ENCODE measurements around the gene MADD. TPM values are rescaled to one million over a fixed set of nuclear protein-coding genes. Genes with fewer than 3 reads are reported as not detected.

MADD gene
- total RNA-seq, 2 experiments from 2014 or later = 96.3 to 98.4 TPM

GRCh38 chr11:47342854-47343253 lies 72.9 kb downstream of the MADD start:
- no peak for ATAC-seq
- H3K4me1 Mint-ChIP-seq (ENCODE audit: low read depth) = no peaks in the 10 kb centered on the region
- no peak overlapping the region for H3K27ac Mint-ChIP-seq

GRCh38 chr11:47345890-47346563 lies 76.1 kb downstream of the MADD start:
- H3K9me3 Mint-ChIP-seq (ENCODE audit: insufficient read depth) = no peaks in the 10 kb centered on the region
- DNase-seq = no peak
- no peak for ATAC-seq
- no peak overlapping the region for H3K4me3 Mint-ChIP-seq
- ChIA-PET POLR2A (no interaction called here), CTCF (no interaction called here)
- no peaks in the 10 kb centered on the region for H3K4me1 Mint-ChIP-seq (ENCODE audit: low read depth)
- no peaks in the 10 kb centered on the region for H3K36me3 Mint-ChIP-seq (ENCODE audit: low read depth)
- H3K27me3 Mint-ChIP-seq (ENCODE audit: low read depth) = no peaks in the 10 kb centered on the region
- no peak overlapping the region for H3K27ac Mint-ChIP-seq

More at GRCh38 chr11:47342854-47343253, 72.9 kb downstream of the MADD start:
- no peaks in the 10 kb centered on the region for H3K36me3 Mint-ChIP-seq (ENCODE audit: low read depth)
- DNase-seq = no peak
- no peaks in the 10 kb centered on the region for H3K27me3 Mint-ChIP-seq (ENCODE audit: low read depth)
- H3K9me3 Mint-ChIP-seq (ENCODE audit: insufficient read depth) = no peaks in the 10 kb centered on the region
- ChIA-PET POLR2A (no interaction called here), CTCF (interaction anchor here (2.4 kb wide), 1 partner anchor 31 kb away, joined by 6 read pairs; no protein-coding TSS in a partner anchor)
- no peak overlapping the region for H3K4me3 Mint-ChIP-seq

- Mint-ChIP-seq H3K4me3 (no peak overlapping the region), H3K27me3 (ENCODE audit: low read depth) (no peaks in the 10 kb centered on the region), H3K36me3 (ENCODE audit: low read depth) (no peaks in the 10 kb centered on the region), H3K4me1 (ENCODE audit: low read depth) (no peaks in the 10 kb centered on the region), H3K9me3 (ENCODE audit: insufficient read depth) (no peaks in the 10 kb centered on the region), H3K27ac (no peak overlapping the region)
- ATAC-seq = no peak
- ChIA-PET CTCF (no interaction called here), POLR2A (no interaction called here)
- no peak for DNase-seq
Measured at GRCh38 chr11:47347137-47347536, 77.2 kb downstream of the MADD start.

DNA sequence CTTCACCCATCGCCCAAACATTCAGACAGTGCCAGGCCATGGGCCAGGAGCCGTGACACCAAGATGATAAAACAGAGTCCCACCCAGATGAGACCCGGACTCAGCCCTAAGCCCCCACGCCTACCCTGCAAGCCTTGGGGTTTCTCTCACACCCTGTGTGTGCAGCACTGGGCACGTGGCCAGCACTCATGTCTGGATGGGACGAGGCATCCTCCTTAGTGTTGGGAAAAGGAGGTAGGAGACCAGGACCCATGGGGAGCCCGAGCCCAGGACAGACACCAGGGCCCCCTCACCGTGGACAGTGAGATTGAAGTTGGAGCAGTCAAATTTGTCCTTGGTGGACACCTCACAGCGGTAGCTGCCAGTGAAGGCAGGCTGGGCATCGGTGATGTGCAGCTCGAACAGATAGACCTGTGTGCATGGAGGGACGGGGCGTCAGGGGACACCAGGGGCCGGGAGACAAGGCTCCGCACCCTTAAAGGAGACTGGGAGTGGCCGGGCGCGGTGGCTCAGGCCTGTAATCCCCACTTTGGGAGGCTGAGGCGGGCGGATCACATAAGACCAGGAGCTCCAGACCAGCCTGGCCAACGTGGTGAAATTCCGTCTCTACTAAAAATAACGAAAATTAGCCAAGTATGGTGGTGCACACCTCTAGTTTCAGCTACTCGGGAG lies 78.3 kb downstream of the MADD start:
- no peaks in the 10 kb centered on the region for H3K36me3 Mint-ChIP-seq (ENCODE audit: low read depth)
- no peak for ATAC-seq
- no peak overlapping the region for H3K27ac Mint-ChIP-seq
- H3K4me1 Mint-ChIP-seq (ENCODE audit: low read depth) = no peaks in the 10 kb centered on the region
- no peak for DNase-seq
- H3K9me3 Mint-ChIP-seq (ENCODE audit: insufficient read depth) = no peaks in the 10 kb centered on the region
- H3K4me3 Mint-ChIP-seq = no peak overlapping the region
- no peaks in the 10 kb centered on the region for H3K27me3 Mint-ChIP-seq (ENCODE audit: low read depth)
- ChIA-PET POLR2A (no interaction called here), CTCF (interaction anchor here (1.6 kb wide), 1 partner anchor 26 kb away, joined by 3 read pairs; no protein-coding TSS in a partner anchor)

GRCh38 chr11:47348859-47349258 lies 78.9 kb downstream of the MADD start:
- H3K4me1 Mint-ChIP-seq (ENCODE audit: low read depth) = no peaks in the 10 kb centered on the region
- ChIA-PET CTCF (interaction anchor here (1.6 kb wide), 1 partner anchor 25 kb away, joined by 3 read pairs; no protein-coding TSS in a partner anchor), POLR2A (no interaction called here)
- ATAC-seq (no peak), DNase-seq (peak; percentile 29)
- no peaks in the 10 kb centered on the region for H3K27me3 Mint-ChIP-seq (ENCODE audit: low read depth)
- H3K36me3 Mint-ChIP-seq (ENCODE audit: low read depth) = no peaks in the 10 kb centered on the region
- H3K9me3 Mint-ChIP-seq (ENCODE audit: insufficient read depth) = no peaks in the 10 kb centered on the region
- no peak overlapping the region for H3K4me3 Mint-ChIP-seq
- no peak overlapping the region for H3K27ac Mint-ChIP-seq

DNA sequence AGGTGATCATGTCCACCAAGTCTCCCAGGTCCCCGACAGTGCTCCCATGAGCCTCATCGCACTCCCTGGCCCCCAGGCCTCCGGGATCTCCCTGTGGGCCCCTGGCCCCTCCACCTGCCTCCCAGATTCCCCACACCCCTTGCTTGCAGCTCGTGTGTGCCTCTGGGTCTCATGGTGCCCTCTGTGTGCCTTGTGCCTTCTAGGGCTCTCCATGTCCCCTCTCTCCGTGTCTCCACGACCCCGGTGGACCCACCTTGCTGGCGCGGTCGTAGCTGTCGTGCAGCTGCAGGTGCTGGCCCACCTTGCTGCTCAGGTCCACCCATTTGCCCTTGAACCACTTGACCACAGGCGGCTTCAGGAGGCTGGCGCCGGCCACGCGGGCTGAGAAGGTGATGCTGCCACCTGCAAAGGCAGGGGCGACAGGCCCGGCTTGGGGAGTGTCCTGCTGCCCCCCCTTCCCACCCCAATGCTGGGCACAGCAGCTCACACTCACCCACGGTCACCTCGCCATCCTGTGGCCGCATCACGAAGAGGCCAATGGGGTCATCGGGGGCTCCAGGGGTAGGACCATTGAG lies 79.7 kb downstream of the MADD start:
- H3K36me3 Mint-ChIP-seq (ENCODE audit: low read depth) = no peaks in the 10 kb centered on the region
- H3K27me3 Mint-ChIP-seq (ENCODE audit: low read depth) = no peaks in the 10 kb centered on the region
- POLR2A ChIA-PET = no interaction called here
- no peak for DNase-seq
- no peak overlapping the region for H3K27ac Mint-ChIP-seq
- CTCF ChIA-PET = no interaction called here
- no peaks in the 10 kb centered on the region for H3K9me3 Mint-ChIP-seq (ENCODE audit: insufficient read depth)
- H3K4me3 Mint-ChIP-seq = no peak overlapping the region
- no peaks in the 10 kb centered on the region for H3K4me1 Mint-ChIP-seq (ENCODE audit: low read depth)
- no peak for ATAC-seq

- no peak overlapping the region for H3K4me3 Mint-ChIP-seq
- H3K27me3 Mint-ChIP-seq (ENCODE audit: low read depth) = no peaks in the 10 kb centered on the region
- ATAC-seq (no peak), DNase-seq (no peak)
- no peaks in the 10 kb centered on the region for H3K36me3 Mint-ChIP-seq (ENCODE audit: low read depth)
- CTCF ChIA-PET = no interaction called here
- no peaks in the 10 kb centered on the region for H3K9me3 Mint-ChIP-seq (ENCODE audit: insufficient read depth)
- no peaks in the 10 kb centered on the region for H3K4me1 Mint-ChIP-seq (ENCODE audit: low read depth)
- POLR2A ChIA-PET = no interaction called here
- H3K27ac Mint-ChIP-seq = no peak overlapping the region
Measured at GRCh38 chr11:47350315-47350714, 80.4 kb downstream of the MADD start.

- no peaks in the 10 kb centered on the region for H3K9me3 Mint-ChIP-seq (ENCODE audit: insufficient read depth)
- no peaks in the 10 kb centered on the region for H3K4me1 Mint-ChIP-seq (ENCODE audit: low read depth)
- H3K4me3 Mint-ChIP-seq = no peak overlapping the region
- H3K36me3 Mint-ChIP-seq (ENCODE audit: low read depth) = no peaks in the 10 kb centered on the region
- ChIA-PET POLR2A (no interaction called here), CTCF (interaction anchor here (1.1 kb wide), 1 partner anchor 57 kb away, joined by 3 read pairs; the partner anchor contains the start of gene SLC39A13)
- DNase-seq (no peak), ATAC-seq (no peak)
- no peak overlapping the region for H3K27ac Mint-ChIP-seq
- H3K27me3 Mint-ChIP-seq (ENCODE audit: low read depth) = no peaks in the 10 kb centered on the region
Measured at GRCh38 chr11:47351156-47352126, 81.5 kb downstream of the MADD start.

- no peak within 1 kb of the TSS for H3K27ac Mint-ChIP-seq
Measured at GRCh38 chr11:47352556-47352955, 82.6 kb downstream of the MADD start, which contains the start of gene MYBPC3. Gene MYBPC3, minus strand, starts transcription at chr11:47352702. Its CDS starts 55 bp downstream, at chr11:47352647.

DNA sequence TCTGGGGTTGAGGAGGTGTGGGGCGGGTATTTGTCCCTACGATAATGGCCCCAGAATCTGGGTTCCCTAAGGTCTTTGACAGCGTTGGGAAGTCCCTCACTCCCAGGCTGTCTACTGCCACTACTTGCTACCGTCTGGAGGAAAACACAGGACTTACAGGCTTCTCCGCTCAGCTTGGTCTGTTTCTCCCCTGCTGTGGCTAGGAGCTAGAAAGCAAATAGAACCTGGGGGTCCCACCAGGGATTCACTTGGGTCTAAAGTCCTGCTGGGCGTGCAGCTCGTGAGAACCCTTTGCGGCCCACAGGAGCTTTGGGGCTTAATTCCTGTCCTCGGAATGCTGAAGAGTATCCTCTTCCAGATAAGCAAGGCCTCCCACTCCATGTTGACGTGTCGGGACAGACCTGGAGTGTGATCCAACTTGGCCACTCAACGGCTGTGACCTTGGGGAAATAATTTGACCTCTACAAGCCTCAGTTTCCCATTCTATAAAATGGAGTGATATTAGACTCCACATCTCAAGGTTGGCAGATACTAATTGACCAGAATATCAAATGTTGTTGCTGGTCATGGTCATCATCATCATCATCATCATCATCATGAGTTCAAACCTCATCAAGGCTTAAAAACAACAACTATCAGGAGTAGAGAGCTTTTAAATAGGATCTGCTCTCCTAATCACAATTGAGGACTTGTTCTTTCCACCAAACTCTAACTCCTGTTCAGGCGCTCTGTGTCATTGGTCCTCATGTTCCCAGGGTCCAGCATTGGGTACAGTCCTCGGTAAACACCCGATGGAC lies 84.2 kb downstream of the MADD start:
- no peak for ATAC-seq
- ChIA-PET CTCF (no interaction called here), POLR2A (no interaction called here)
- no peak overlapping the region for H3K27ac Mint-ChIP-seq
- no peak overlapping the region for H3K4me3 Mint-ChIP-seq
- H3K4me1 Mint-ChIP-seq (ENCODE audit: low read depth) = peaks cover 1% of the 10 kb centered on the region
- no peaks in the 10 kb centered on the region for H3K9me3 Mint-ChIP-seq (ENCODE audit: insufficient read depth)
- no peaks in the 10 kb centered on the region for H3K27me3 Mint-ChIP-seq (ENCODE audit: low read depth)
- no peaks in the 10 kb centered on the region for H3K36me3 Mint-ChIP-seq (ENCODE audit: low read depth)
- DNase-seq = no peak

More at GRCh38 chr11:47352556-47352955, 82.6 kb downstream of the MADD start, which contains the start of gene MYBPC3:
- no peaks in the 10 kb centered on the region for H3K27me3 Mint-ChIP-seq (ENCODE audit: low read depth)
- no peak for ATAC-seq
- no peaks in the 10 kb centered on the region for H3K4me1 Mint-ChIP-seq (ENCODE audit: low read depth)
- POLR2A ChIA-PET = no interaction called here
- CTCF ChIA-PET = no interaction called here
- no peaks in the 10 kb centered on the region for H3K36me3 Mint-ChIP-seq (ENCODE audit: low read depth)
- H3K4me3 Mint-ChIP-seq = no peak within 1 kb of the TSS
- no peak for DNase-seq
- no peaks in the 10 kb centered on the region for H3K9me3 Mint-ChIP-seq (ENCODE audit: insufficient read depth)

GRCh38 chr11:47354913-47355282 lies 85.0 kb downstream of the MADD start:
- Mint-ChIP-seq H3K4me3 (no peak overlapping the region), H3K27me3 (ENCODE audit: low read depth) (no peaks in the 10 kb centered on the region), H3K27ac (no peak overlapping the region), H3K9me3 (ENCODE audit: insufficient read depth) (no peaks in the 10 kb centered on the region), H3K36me3 (ENCODE audit: low read depth) (no peaks in the 10 kb centered on the region), H3K4me1 (ENCODE audit: low read depth) (peaks cover 8% of the 10 kb centered on the region)
- POLR2A ChIA-PET = no interaction called here
- ATAC-seq = no peak
- no peak for DNase-seq
- CTCF ChIA-PET = interaction anchor here (0.6 kb wide), 1 partner anchor 8 kb away, joined by 3 read pairs; no protein-coding TSS in a partner anchor

All from activated CD8-positive, alpha-beta T cell treated with anti-CD3 and anti-CD28 coated beads, Interleukin-2, amount 10 ng/mL, durations not matched to agents 7 days and 5 days (primary cell).